Vagina (tissue), 2 donors: ENCODE data around the gene PPP2CA. TPM values are rescaled to one million over a fixed set of nuclear protein-coding genes. Genes with fewer than 3 reads are reported as not detected.
"Not testable (repeated sequence)": the region's sequence is repeated elsewhere in the genome, so short reads cannot be mapped to it uniquely, and the experiment has no call there.

ENCODE experiments used
- DNase-seq, 2 donors: peaks; one replicate each; pipeline ENCODE4 v3.0.0-alpha.2; 2017; ENCODE audit errors: extremely low spot score in 2 of 2
- H3K27ac ChIP-seq: fragments of 200-600 bp; sonication (generic); one replicate; pipeline ENCODE4 v1.5.1; 2019
- H3K27me3 ChIP-seq: fragments of 200-600 bp; sonication (generic); one replicate; pipeline ENCODE4 v1.5.1; 2019
- H3K36me3 ChIP-seq, 2 donors: fragments of 200-600 bp; sonication (generic); one replicate each; pipeline ENCODE4 v1.5.1; 2017 to 2019
- H3K4me1 ChIP-seq: fragments of 200-600 bp; sonication (generic); one replicate; pipeline ENCODE4 v1.5.1; 2019
- H3K4me3 ChIP-seq, 2 donors: fragments of 200-600 bp; sonication (generic); 1 replicate in 1 of 2; 2 replicates in 1 of 2; pipeline ENCODE4 v1.5.1; 2016 to 2019
- H3K9me3 ChIP-seq: fragments of 200-600 bp; sonication (generic); one replicate; pipeline ENCODE4 v1.5.1; 2019
- CTCF ChIP-seq, 3 experiments: fragments of 450-650 bp in 2 of 3; fragments of 200-600 bp in 1 of 3; sonication (generic) in 1 of 3; IDR thresholded peaks; one replicate each; pipeline ENCODE4 v1.5.1; 2017 to 2019; ENCODE audit warnings: antibody characterized with exemption in 3 of 3, mild to moderate bottlenecking in 2 of 3, moderate library complexity in 2 of 3
- POLR2A ChIP-seq, 2 donors: fragments of 450-650 bp; IDR thresholded peaks; one replicate each; pipeline ENCODE4 v1.6.1; 2017; ENCODE audit warnings: antibody characterized with exemption in 2 of 2, mild to moderate bottlenecking in 2 of 2, moderate library complexity in 2 of 2
- POLR2AphosphoS5 ChIP-seq, 2 donors: sonication (generic); formaldehyde crosslinking; IDR thresholded peaks; one replicate each; pipeline ENCODE4 v1.9.0; 2017; ENCODE audit warnings: antibody characterized with exemption in 2 of 2, mild to moderate bottlenecking in 2 of 2, low read depth in 1 of 2; ENCODE audit not compliant: insufficient read depth in 1 of 2
- intact Hi-C: fragments of 100-400 bp; cut with DNase I; formaldehyde crosslinking; loops from one replicate; pipeline ENCODE4 v1.15.1; 2023
- total RNA-seq: library from RNA; depleted of rRNA; stranded (reverse); fragments of >200 nt; gene quantifications from one replicate; pipeline ENCODE4 v1.2.3, GENCODE V29; 2016

PPP2CA gene
- total RNA-seq, 1 donor from 2014 or later, result 56.2 TPM

GRCh38 chr5:134268019-134268601 lies 42.2 kb upstream of the PPP2CA start:
- DNase-seq, result no peak

GRCh38 chr5:134267366-134268018 lies 41.6 kb upstream of the PPP2CA start:
- Histone ChIP-seq H3K27ac (no peak overlapping the region), H3K4me1 (no peaks in the 10 kb centered on the region), H3K27me3 (no peaks in the 10 kb centered on the region), H3K36me3 (no peaks in the 10 kb centered on the region), H3K4me3 (no peak overlapping the region), H3K9me3 (no peaks in the 10 kb centered on the region)
- TF ChIP-seq CTCF (IDR thresholded peaks at IDR 0.05) (no peak), POLR2AphosphoS5 (IDR thresholded peaks at IDR 0.05; ENCODE audit: insufficient read depth in 1 of 2, low read depth in 1 of 2) (no peak), POLR2A (IDR thresholded peaks at IDR 0.05) (no peak)
- DNase-seq, result no peak
- intact Hi-C loops, result no loop called here

More at GRCh38 chr5:134268019-134268601, 42.2 kb upstream of the PPP2CA start:
- no peak overlapping the region for H3K4me3 ChIP-seq
- H3K4me1 ChIP-seq, result no peaks in the 10 kb centered on the region
- no peak for TF ChIP-seq POLR2A (IDR thresholded peaks at IDR 0.05)
- TF ChIP-seq POLR2AphosphoS5 (IDR thresholded peaks at IDR 0.05; ENCODE audit: insufficient read depth in 1 of 2, low read depth in 1 of 2), result no peak
- TF ChIP-seq CTCF (IDR thresholded peaks at IDR 0.05), result no peak
- no peaks in the 10 kb centered on the region for H3K9me3 ChIP-seq
- no peak overlapping the region for H3K27ac ChIP-seq
- H3K36me3 ChIP-seq, result no peaks in the 10 kb centered on the region
- no peaks in the 10 kb centered on the region for H3K27me3 ChIP-seq
- intact Hi-C loops, result no loop called here

GRCh38 chr5:134263801-134264200 lies 37.9 kb upstream of the PPP2CA start:
- no peak for DNase-seq
- Histone ChIP-seq H3K27ac (no peak overlapping the region), H3K4me3 (no peak overlapping the region), H3K27me3 (no peaks in the 10 kb centered on the region), H3K4me1 (no peaks in the 10 kb centered on the region), H3K36me3 (no peaks in the 10 kb centered on the region), H3K9me3 (no peaks in the 10 kb centered on the region)
- TF ChIP-seq POLR2A (IDR thresholded peaks at IDR 0.05) (no peak), CTCF (IDR thresholded peaks at IDR 0.05) (no peak), POLR2AphosphoS5 (IDR thresholded peaks at IDR 0.05; ENCODE audit: insufficient read depth in 1 of 2, low read depth in 1 of 2) (no peak)
- intact Hi-C loops, result no loop called here

- H3K4me1 ChIP-seq, intact Hi-C loops, H3K27ac ChIP-seq, H3K27me3 ChIP-seq, H3K4me3 ChIP-seq, DNase-seq, H3K36me3 ChIP-seq, H3K9me3 ChIP-seq: not testable (repeated sequence)
Measured at GRCh38 chr5:134262629-134263028, 36.8 kb upstream of the PPP2CA start.

GRCh38 chr5:134258896-134259295 lies 33.0 kb upstream of the PPP2CA start:
- Histone ChIP-seq H3K27ac (no peak overlapping the region), H3K36me3 (no peaks in the 10 kb centered on the region), H3K27me3 (no peaks in the 10 kb centered on the region), H3K9me3 (no peaks in the 10 kb centered on the region), H3K4me1 (no peaks in the 10 kb centered on the region), H3K4me3 (no peak overlapping the region)
- intact Hi-C loops, result no loop called here
- TF ChIP-seq POLR2A (IDR thresholded peaks at IDR 0.05) (no peak), CTCF (IDR thresholded peaks at IDR 0.05) (no peak), POLR2AphosphoS5 (IDR thresholded peaks at IDR 0.05; ENCODE audit: insufficient read depth in 1 of 2, low read depth in 1 of 2) (no peak)
- no peak for DNase-seq
